ENCODE measurements around the gene CELA2A. TPM values are rescaled to one million over a fixed set of nuclear protein-coding genes. Genes with fewer than 3 reads are reported as not detected.

The CELA2A gene
- polyA plus RNA-seq, 1 donor (not counting 4 experiments of a cell fraction or from before 2014, with no cell fraction given): not detected

- Histone ChIP-seq H3K9ac (ENCODE audit: control insufficient read depth, extremely low read depth, insufficient read depth, low read length) (peak overlapping the region; percentile 82), H3K27ac (ENCODE audit: control insufficient read depth, insufficient read depth, low read length) (peak overlapping the region; percentile 2), H3K4me2 (ENCODE audit: control insufficient read depth, extremely low read depth, insufficient read depth, low read depth, low read length) (peak overlapping the region; percentile 84), H3K9me3 (ENCODE audit: control insufficient read depth, low read depth, low read length) (no peaks in the 10 kb centered on the region), H3K4me3 (ENCODE audit: control insufficient read depth in 2 of 3, extremely low read depth in 1 of 3, insufficient read depth in 2 of 3, low read depth in 1 of 3, low read length in 3 of 3) (peak overlapping the region; percentile 84 to 90 (median 90)), H2AFZ (ENCODE audit: control insufficient read depth, low read length) (no peak overlapping the region), H3K79me2 (ENCODE audit: control insufficient read depth, insufficient read depth, low read length) (peaks cover 61% of the 10 kb centered on the region), H3K4me1 (ENCODE audit: control insufficient read depth, extremely low read depth, insufficient read depth, low read length) (peaks cover 40% of the 10 kb centered on the region), H3K27me3 (ENCODE audit: control insufficient read depth, extremely low read depth, insufficient read depth, low read length) (no peaks in the 10 kb centered on the region), H4K20me1 (ENCODE audit: control insufficient read depth, extremely low read depth, insufficient read depth, low read length) (peaks cover 7% of the 10 kb centered on the region), H3K9me1 (ENCODE audit: control insufficient read depth, extremely low read depth, insufficient read depth, low read length) (peaks cover 2% of the 10 kb centered on the region), H3K36me3 (ENCODE audit: control insufficient read depth in 2 of 2, extremely low read depth in 1 of 2, insufficient read depth in 2 of 2, low read length in 2 of 2) (peaks cover 4 to 13% of the 10 kb centered on the region in 2 experiments)
- no peak for FAIRE-seq
- dilution Hi-C loops (cut with MboI; ENCODE audit: extremely low pct_ligation_motif_present, low sequenced_read_pairs): loop anchor here (10.0 kb wide), 1 partner anchor 77 kb away; no protein-coding TSS in a partner anchor
- DNase-seq (ENCODE audit: low read depth, low spot score): no peak
- TF ChIP-seq CTCF (optimal IDR thresholded peaks at IDR 0.05 in 1 of 3, IDR thresholded peaks at IDR 0.05 in 1 of 3, conservative IDR thresholded peaks at IDR 0.05 in 1 of 3; ENCODE audit: extremely low read depth in 1 of 3, insufficient read depth in 2 of 3, low read length in 3 of 3) (no peak), EZH2 (IDR thresholded peaks at IDR 0.05; ENCODE audit: low read length) (no peak)
These were observed 44.9 kb upstream of the CELA2A start for GRCh38 chr1:15411593-15412137.

- no peak overlapping the region for H3K27ac ChIP-seq (ENCODE audit: control insufficient read depth, insufficient read depth, low read length)
- H3K9me1 ChIP-seq (ENCODE audit: control insufficient read depth, extremely low read depth, insufficient read depth, low read length): peaks cover 2% of the 10 kb centered on the region
- no peak for FAIRE-seq
- peak overlapping the region; percentile 84 for H3K4me2 ChIP-seq (ENCODE audit: control insufficient read depth, extremely low read depth, insufficient read depth, low read depth, low read length)
- H2AFZ ChIP-seq (ENCODE audit: control insufficient read depth, low read length): no peak overlapping the region
- H3K79me2 ChIP-seq (ENCODE audit: control insufficient read depth, insufficient read depth, low read length): peaks cover 61% of the 10 kb centered on the region
- no peak overlapping the region for H3K9ac ChIP-seq (ENCODE audit: control insufficient read depth, extremely low read depth, insufficient read depth, low read length)
- no peaks in the 10 kb centered on the region for H3K9me3 ChIP-seq (ENCODE audit: control insufficient read depth, low read depth, low read length)
- TF ChIP-seq EZH2 (IDR thresholded peaks at IDR 0.05; ENCODE audit: low read length) (no peak), CTCF (optimal IDR thresholded peaks at IDR 0.05 in 1 of 3, IDR thresholded peaks at IDR 0.05 in 1 of 3, conservative IDR thresholded peaks at IDR 0.05 in 1 of 3; ENCODE audit: extremely low read depth in 1 of 3, insufficient read depth in 2 of 3, low read length in 3 of 3) (no peak)
- dilution Hi-C loops (cut with MboI; ENCODE audit: extremely low pct_ligation_motif_present, low sequenced_read_pairs): loop anchor here (10.0 kb wide), 1 partner anchor 77 kb away; no protein-coding TSS in a partner anchor
- H3K27me3 ChIP-seq (ENCODE audit: control insufficient read depth, extremely low read depth, insufficient read depth, low read length): no peaks in the 10 kb centered on the region
- H3K36me3 ChIP-seq (ENCODE audit: control insufficient read depth in 2 of 2, extremely low read depth in 1 of 2, insufficient read depth in 2 of 2, low read length in 2 of 2): peaks cover 4 to 13% of the 10 kb centered on the region in 2 experiments
- peak overlapping the region in 2 of 3 experiments; percentile 90 for H3K4me3 ChIP-seq (ENCODE audit: control insufficient read depth in 2 of 3, extremely low read depth in 1 of 3, insufficient read depth in 2 of 3, low read depth in 1 of 3, low read length in 3 of 3)
- peaks cover 40% of the 10 kb centered on the region for H3K4me1 ChIP-seq (ENCODE audit: control insufficient read depth, extremely low read depth, insufficient read depth, low read length)
- DNase-seq (ENCODE audit: low read depth, low spot score): no peak
- peaks cover 7% of the 10 kb centered on the region for H4K20me1 ChIP-seq (ENCODE audit: control insufficient read depth, extremely low read depth, insufficient read depth, low read length)
These were observed 44.2 kb upstream of the CELA2A start for GRCh38 chr1:15412175-15412800.

Measured in keratinocyte (primary cell).